H1 (cell line): ENCODE data around the gene OR2H1. TPM values are rescaled to one million over a fixed set of nuclear protein-coding genes. Genes with fewer than 3 reads are reported as not detected.

Experiments used
- CTCF ChIA-PET: fragments of 300-600 bp; sonication (Branson Sonifier 250); formaldehyde crosslinking; loops from one replicate; lab custom pipeline; 2021; ENCODE audit not compliant: partially characterized antibody; lab: Charles Lee
- POLR2A ChIA-PET: fragments of 300-600 bp; sonication (Branson Sonifier 250); formaldehyde crosslinking; loops from one replicate; lab custom pipeline; 2021; ENCODE audit warnings: inconsistent platforms; ENCODE audit not compliant: partially characterized antibody; lab: Charles Lee
- DNase-seq, 2 experiments: peaks; one replicate each; pipeline versions ENCODE4 v3.0.0 to v3.0.0-alpha.2; 2010 to 2022; ENCODE audit warnings: low spot score in 2 of 2, low read depth in 1 of 2, mixed read lengths in 1 of 2
- FAIRE-seq: peaks from 2 replicates; lab custom pipeline; 2011; peaks lifted over from hg19 to GRCh38; lab: Jason Lieb, UNC
- H2AFZ ChIP-seq: 2 replicates; pipeline ENCODE4 v1.8.1; 2012; ENCODE audit warnings: low read length, inconsistent platforms
- H2AK5ac ChIP-seq: 2 replicates; pipeline ENCODE4 v1.6.1; 2013; ENCODE audit warnings: low read depth, low read length
- H2BK120ac ChIP-seq: replicated peaks from 2 replicates; pipeline ENCODE3; 2013; ENCODE audit warnings: low read depth, low read length, inconsistent platforms
- H2BK12ac ChIP-seq: 2 replicates; pipeline ENCODE4 v1.6.1; 2013; ENCODE audit warnings: low read depth, low read length
- H2BK15ac ChIP-seq: 2 replicates; pipeline ENCODE4 v1.6.1; 2013; ENCODE audit warnings: low read length
- H2BK20ac ChIP-seq: 2 replicates; pipeline ENCODE4 v1.6.1; 2013; ENCODE audit warnings: low read length
- H2BK5ac ChIP-seq: 2 replicates; pipeline ENCODE4 v1.6.1; 2013; ENCODE audit warnings: low read depth, low read length
- H3K14ac ChIP-seq: 2 replicates; pipeline ENCODE4 v1.6.1; 2013; ENCODE audit warnings: inconsistent platforms; ENCODE audit not compliant: insufficient read length
- H3K18ac ChIP-seq: 2 replicates; pipeline ENCODE4 v1.6.1; 2013; ENCODE audit warnings: low read length; ENCODE audit errors: extremely low read depth
- H3K23ac ChIP-seq: 2 replicates; pipeline ENCODE4 v1.6.1; 2013; ENCODE audit warnings: inconsistent platforms; ENCODE audit not compliant: insufficient read length
- H3K23me2 ChIP-seq: 2 replicates; pipeline ENCODE4 v1.6.1; 2013; ENCODE audit warnings: low read depth, low read length
- H3K27ac ChIP-seq: 2 replicates; pipeline ENCODE4 v1.6.1; 2011; ENCODE audit warnings: low read depth, low read length, inconsistent platforms
- H3K27me3 ChIP-seq, 4 experiments: replicated peaks in 1 of 4; 1 replicate in 1 of 4; 2 replicates in 3 of 4; pipeline versions ENCODE4 v1.6.1 to v1.8.1; 2011 to 2013; ENCODE audit warnings: low read length in 3 of 4, mild to moderate bottlenecking in 3 of 4, inconsistent platforms in 2 of 4, mixed read lengths in 2 of 4, moderate library complexity in 1 of 4; ENCODE audit not compliant: control insufficient read depth in 3 of 4, insufficient read depth in 3 of 4; ENCODE audit errors: extremely low read depth in 1 of 4
- H3K36me3 ChIP-seq, 4 experiments: 2 replicates each; pipeline versions ENCODE4 v1.6.1 to v1.8.1; 2011 to 2013; ENCODE audit warnings: mild to moderate bottlenecking in 4 of 4, low read length in 3 of 4, moderate library complexity in 2 of 4, control low read depth in 1 of 4, inconsistent platforms in 1 of 4; ENCODE audit not compliant: insufficient read depth in 4 of 4, control insufficient read depth in 2 of 4
- H3K4ac ChIP-seq: replicated peaks from 2 replicates; pipeline ENCODE3; 2013; ENCODE audit warnings: low read length, low read depth, mixed read lengths, inconsistent platforms; ENCODE audit not compliant: insufficient read length
- H3K4me1 ChIP-seq, 4 experiments: replicated peaks in 1 of 4; 1 replicate in 1 of 4; 2 replicates in 3 of 4; pipeline versions ENCODE4 v1.6.1 to v1.8.1; 2011 to 2013; ENCODE audit warnings: low read length in 3 of 4, inconsistent platforms in 2 of 4, mixed read lengths in 1 of 4; ENCODE audit not compliant: insufficient read depth in 4 of 4, control insufficient read depth in 3 of 4
- H3K4me2 ChIP-seq, 2 experiments: 2 replicates each; pipeline versions ENCODE4 v1.6.1 to v1.8.1; 2011 to 2013; ENCODE audit warnings: low read depth in 2 of 2, low read length in 2 of 2, control low read depth in 1 of 2, inconsistent platforms in 1 of 2, mild to moderate bottlenecking in 1 of 2; ENCODE audit not compliant: insufficient read depth in 1 of 2
- H3K4me3 ChIP-seq, 4 experiments: fragments of 200-600, 300-600 bp in 1 of 4; sonication (generic), shearing (Covaris generic), sonication (Bioruptor Twin) in 1 of 4; 2 replicates each; pipeline versions ENCODE4 v1.5.1 to v1.8.1; 2011 to 2016; ENCODE audit warnings: low read length in 4 of 4, low read depth in 3 of 4, control low read depth in 2 of 4, inconsistent platforms in 2 of 4, mild to moderate bottlenecking in 2 of 4, mixed read lengths in 1 of 4, moderate library complexity in 1 of 4; ENCODE audit not compliant: insufficient read depth in 2 of 4; ENCODE audit errors: extremely low read depth in 1 of 4
- H3K56ac ChIP-seq: replicated peaks from 2 replicates; pipeline ENCODE3; 2013; ENCODE audit warnings: low read depth, mild to moderate bottlenecking, mixed read lengths, low read length, inconsistent platforms; ENCODE audit not compliant: insufficient read length
- H3K79me1 ChIP-seq: 2 replicates; pipeline ENCODE4 v1.6.1; 2013; ENCODE audit warnings: low read depth, low read length, control low read depth
- H3K79me2 ChIP-seq, 2 experiments: 2 replicates each; pipeline versions ENCODE4 v1.6.1 to v1.8.1; 2012 to 2013; ENCODE audit warnings: low read length in 2 of 2, mild to moderate bottlenecking in 2 of 2, inconsistent platforms in 1 of 2; ENCODE audit not compliant: insufficient read depth in 2 of 2, control insufficient read depth in 1 of 2
- H3K9ac ChIP-seq, 4 experiments: replicated peaks in 1 of 4; 1 replicate in 1 of 4; 2 replicates in 3 of 4; pipeline versions ENCODE4 v1.6.1 to v1.8.1; 2011 to 2013; ENCODE audit warnings: low read depth in 3 of 4, low read length in 3 of 4, control low read depth in 2 of 4, mild to moderate bottlenecking in 2 of 4, moderate library complexity in 2 of 4, inconsistent platforms in 1 of 4; ENCODE audit errors: extremely low read depth in 1 of 4
- H3K9me3 ChIP-seq, 2 experiments: 2 replicates each; pipeline versions ENCODE4 v1.6.1 to v1.8.1; 2012 to 2013; ENCODE audit warnings: mild to moderate bottlenecking in 2 of 2, moderate library complexity in 2 of 2, control low read depth in 1 of 2, inconsistent platforms in 1 of 2, low read depth in 1 of 2, low read length in 1 of 2, mixed read lengths in 1 of 2; ENCODE audit not compliant: insufficient read depth in 2 of 2
- H4K20me1 ChIP-seq, 2 experiments: replicated peaks in 1 of 2; 2 replicates each; pipeline versions ENCODE3 to v1.8.1; 2011 to 2013; ENCODE audit warnings: inconsistent platforms in 2 of 2, low read length in 2 of 2, mild to moderate bottlenecking in 1 of 2; ENCODE audit not compliant: insufficient read depth in 2 of 2, control insufficient read depth in 1 of 2
- H4K5ac ChIP-seq: 2 replicates; pipeline ENCODE4 v1.6.1; 2013; ENCODE audit warnings: low read length, low read depth, mixed read lengths, inconsistent platforms; ENCODE audit not compliant: insufficient read length
- H4K8ac ChIP-seq: 2 replicates; pipeline ENCODE4 v1.8.0; 2013; ENCODE audit warnings: mild to moderate bottlenecking, moderate library complexity, low read length, inconsistent platforms; ENCODE audit not compliant: insufficient read depth; ENCODE audit errors: extremely low read depth
- H4K91ac ChIP-seq: replicated peaks from 2 replicates; pipeline ENCODE3; 2013; ENCODE audit warnings: low read length, mixed read lengths, inconsistent platforms; ENCODE audit not compliant: insufficient read length
- CBX5 ChIP-seq: fragments of 300-800, 300-1000 bp; sonication (generic); IDR thresholded peaks from 2 replicates; pipeline ENCODE4 v1.7.1; 2016; ENCODE audit warnings: antibody characterized with exemption, low read length, low read depth
- CEBPB ChIP-seq: IDR thresholded peaks from 2 replicates; pipeline ENCODE4 v1.6.1; 2012; ENCODE audit warnings: low read depth, low read length
- POU5F1 ChIP-seq: IDR thresholded peaks from 2 replicates; pipeline ENCODE4 v1.6.1; 2011; ENCODE audit warnings: low read depth, mild to moderate bottlenecking, low read length, moderate library complexity
- RAD21 ChIP-seq, 2 experiments: IDR thresholded peaks in 1 of 2; conservative IDR thresholded peaks in 1 of 2; 2 replicates each; pipeline ENCODE4 v1.6.1; 2011; ENCODE audit warnings: low read depth in 2 of 2, low read length in 2 of 2, improper control_type of control experiment in 1 of 2, inconsistent platforms in 1 of 2, mild to moderate bottlenecking in 1 of 2, moderate library complexity in 1 of 2
- SP4 ChIP-seq: IDR thresholded peaks from 2 replicates; pipeline ENCODE4 v1.6.1; 2012; ENCODE audit warnings: low read length, inconsistent platforms
- SUZ12 ChIP-seq: fragments of 200-600 bp; sonication (generic); IDR thresholded peaks from 2 replicates; pipeline ENCODE4 v1.6.1; 2012; ENCODE audit warnings: mild to moderate bottlenecking, inconsistent platforms, low read length, moderate library complexity, mixed read lengths
- TAF7 ChIP-seq: optimal IDR thresholded peaks from 2 replicates; pipeline ENCODE3; 2011; ENCODE audit warnings: low read depth, mild to moderate bottlenecking, inconsistent platforms, low read length, moderate library complexity, borderline replicate concordance
- TEAD4 ChIP-seq: IDR thresholded peaks from 2 replicates; pipeline ENCODE4 v1.6.1; 2012; ENCODE audit warnings: low read depth, low read length, inconsistent platforms, mixed read lengths
- polyA plus RNA-seq, 7 experiments: library from polyadenylated mRNA; depleted of rRNA in 3 of 7; stranded (reverse) in 5 of 7; unstranded in 2 of 7; fragments of >200 nt in 5 of 7; fragments of 200-250 nt in 2 of 7; gene quantifications; 1 replicate in 5 of 7; 2 replicates in 1 of 7; 4 replicates in 1 of 7; pipeline versions ENCODE4 v1.2.1 to v1.2.3, GENCODE V29; 2011 to 2013; ENCODE audit warnings: missing spikeins in 2 of 7, mixed read lengths in 2 of 7
- total RNA-seq: library from RNA; stranded (reverse); fragmentation: NEBNext Ultra II Directional; extraction: Animal tissue kit (Norgen Biotek cat#: 25700); gene quantifications from 2 replicates; pipeline ENCODE4 v1.2.1, GENCODE V29; 2021
- TF ChIP-seq, protein P1 (sequence below), 3 experiments: IDR thresholded peaks; 1 replicate in 2 of 3; 2 replicates in 1 of 3; pipeline versions ENCODE4 v1.5.1 to v1.6.1; 2011; ENCODE audit warnings: low read length in 3 of 3, mild to moderate bottlenecking in 3 of 3, inconsistent platforms in 2 of 3, low read depth in 1 of 3, moderate library complexity in 1 of 3; ENCODE audit not compliant: insufficient read depth in 1 of 3; ENCODE audit errors: control extremely low read depth in 1 of 3

Gene OR2H1
- total and polyA plus RNA-seq, 2 of the 8 experiments (the other 6 are each of a cell fraction or from before 2014, with no cell fraction given), result not detected

DNA sequence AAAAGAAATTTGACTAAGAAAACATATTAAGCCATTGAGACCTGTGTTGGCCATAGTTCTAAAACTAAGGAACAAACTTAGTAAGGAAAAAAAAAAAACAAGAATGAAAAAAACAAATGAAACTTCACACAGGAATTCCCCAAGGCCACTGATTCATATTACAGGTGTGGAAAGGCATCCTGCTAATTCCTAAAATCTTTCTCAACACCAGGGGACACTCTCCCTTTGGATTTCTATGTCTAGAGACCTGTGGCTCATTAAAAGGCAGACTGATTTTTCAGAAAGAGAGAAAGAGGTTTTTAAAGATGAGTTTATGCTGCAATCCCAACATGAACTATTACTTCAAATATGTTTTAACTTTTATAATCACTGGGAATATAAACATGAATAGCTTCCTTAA lies 42.4 kb upstream of the OR2H1 start, which contains the start of gene OR12D1:
TSS of gene OR12D1 (plus strand) at position 341 of the 400 bp plus-strand sequence.
- Histone ChIP-seq H4K5ac (no peak within 1 kb of the TSS), H2BK12ac (no peak within 1 kb of the TSS), H3K9ac (no peak within 1 kb of the TSS), H2AK5ac (no peak within 1 kb of the TSS), H4K91ac (no peak within 1 kb of the TSS), H3K27me3 (no peaks in the 10 kb centered on the region), H2BK120ac (no peak within 1 kb of the TSS), H3K4ac (no peak within 1 kb of the TSS), H3K18ac (no peak within 1 kb of the TSS), H3K56ac (no peak within 1 kb of the TSS), H3K14ac (no peak within 1 kb of the TSS), H3K4me2 (no peak within 1 kb of the TSS), H3K27ac (no peak within 1 kb of the TSS), H4K20me1 (no peaks in the 10 kb centered on the region), H2BK20ac (no peak within 1 kb of the TSS), H3K4me1 (no peaks in the 10 kb centered on the region), H2BK5ac (no peak within 1 kb of the TSS), H3K23me2 (no peaks in the 10 kb centered on the region), H3K36me3 (no peaks in the 10 kb centered on the region), H2AFZ (no peak within 1 kb of the TSS), H4K8ac (no peak within 1 kb of the TSS), H3K23ac (no peak within 1 kb of the TSS), H2BK15ac (no peak within 1 kb of the TSS), H3K79me1 (no peaks in the 10 kb centered on the region), H3K9me3 (no peaks in the 10 kb centered on the region), H3K4me3 (no peak within 1 kb of the TSS), H3K79me2 (no peaks in the 10 kb centered on the region)
- FAIRE-seq (no peak), DNase-seq (no peak)
- CTCF ChIA-PET, result interaction anchor here (0.6 to 5.7 kb wide), 10 partner anchors 17 to 181 kb away, joined by 3 to 45 read pairs (median 5); partner anchors contain the start of genes OR12D2 and OR2H2
- TF ChIP-seq CEBPB, result no peak
- no peak for TF ChIP-seq SUZ12
- no peak for TF ChIP-seq SP4
- TF ChIP-seq CBX5, result no peak
- no peak for TF ChIP-seq POU5F1
- no peak for TF ChIP-seq TAF7
- peak; percentile 67 to 75 for TF ChIP-seq RAD21 (IDR thresholded peaks at IDR 0.05 in 1 of 2, conservative IDR thresholded peaks at IDR 0.05 in 1 of 2; ENCODE audit: low read depth in 2 of 2, low read length in 2 of 2)
- TF ChIP-seq, protein P1, sequence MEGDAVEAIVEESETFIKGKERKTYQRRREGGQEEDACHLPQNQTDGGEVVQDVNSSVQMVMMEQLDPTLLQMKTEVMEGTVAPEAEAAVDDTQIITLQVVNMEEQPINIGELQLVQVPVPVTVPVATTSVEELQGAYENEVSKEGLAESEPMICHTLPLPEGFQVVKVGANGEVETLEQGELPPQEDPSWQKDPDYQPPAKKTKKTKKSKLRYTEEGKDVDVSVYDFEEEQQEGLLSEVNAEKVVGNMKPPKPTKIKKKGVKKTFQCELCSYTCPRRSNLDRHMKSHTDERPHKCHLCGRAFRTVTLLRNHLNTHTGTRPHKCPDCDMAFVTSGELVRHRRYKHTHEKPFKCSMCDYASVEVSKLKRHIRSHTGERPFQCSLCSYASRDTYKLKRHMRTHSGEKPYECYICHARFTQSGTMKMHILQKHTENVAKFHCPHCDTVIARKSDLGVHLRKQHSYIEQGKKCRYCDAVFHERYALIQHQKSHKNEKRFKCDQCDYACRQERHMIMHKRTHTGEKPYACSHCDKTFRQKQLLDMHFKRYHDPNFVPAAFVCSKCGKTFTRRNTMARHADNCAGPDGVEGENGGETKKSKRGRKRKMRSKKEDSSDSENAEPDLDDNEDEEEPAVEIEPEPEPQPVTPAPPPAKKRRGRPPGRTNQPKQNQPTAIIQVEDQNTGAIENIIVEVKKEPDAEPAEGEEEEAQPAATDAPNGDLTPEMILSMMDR (IDR thresholded peaks at IDR 0.05; ENCODE audit: control extremely low read depth in 1 of 3, insufficient read depth in 1 of 3, low read depth in 1 of 3, low read length in 3 of 3), result peak in 2 of 3 experiments; percentile 49 to 51; a peak in 2 of 4 replicates
- no peak for TF ChIP-seq TEAD4
- POLR2A ChIA-PET, result no interaction called here
